ENCODE data around the gene MBTPS1. TPM values are rescaled to one million over a fixed set of nuclear protein-coding genes. Genes with fewer than 3 reads are reported as not detected.
A peak's percentile ranks its signal among the peaks of the same experiment; 100 is the strongest.

MBTPS1 gene
- total RNA-seq, 2 donors from 2014 or later = 94.4 to 114 TPM

- Mint-ChIP-seq H3K27ac (peak overlapping the region; percentile 81), H3K36me3 (ENCODE audit: low read depth) (peaks cover 9% of the 10 kb centered on the region), H3K27me3 (no peaks in the 10 kb centered on the region), H3K4me1 (peaks cover 31% of the 10 kb centered on the region), H3K4me3 (peak overlapping the region; percentile 76)
- no peak for DNase-seq
- ATAC-seq = no peak
- H3K9me3 ChIP-seq (ENCODE audit: control insufficient read depth, low read length, poor library complexity, severe bottlenecking) = no peaks in the 10 kb centered on the region
These were observed 29.1 kb downstream of the MBTPS1 start for GRCh38 chr16:84087466-84088151.

GRCh38 chr16:84087001-84087400 is 29.7 kb downstream of the MBTPS1 start:
- peaks cover 9% of the 10 kb centered on the region for H3K36me3 Mint-ChIP-seq (ENCODE audit: low read depth)
- no peak overlapping the region for H3K4me3 Mint-ChIP-seq
- H3K27me3 Mint-ChIP-seq = no peaks in the 10 kb centered on the region
- peaks cover 31% of the 10 kb centered on the region for H3K4me1 Mint-ChIP-seq
- ATAC-seq = no peak
- no peak for DNase-seq
- peak overlapping the region; percentile 81 for H3K27ac Mint-ChIP-seq
- no peaks in the 10 kb centered on the region for H3K9me3 ChIP-seq (ENCODE audit: control insufficient read depth, low read length, poor library complexity, severe bottlenecking)

DNA sequence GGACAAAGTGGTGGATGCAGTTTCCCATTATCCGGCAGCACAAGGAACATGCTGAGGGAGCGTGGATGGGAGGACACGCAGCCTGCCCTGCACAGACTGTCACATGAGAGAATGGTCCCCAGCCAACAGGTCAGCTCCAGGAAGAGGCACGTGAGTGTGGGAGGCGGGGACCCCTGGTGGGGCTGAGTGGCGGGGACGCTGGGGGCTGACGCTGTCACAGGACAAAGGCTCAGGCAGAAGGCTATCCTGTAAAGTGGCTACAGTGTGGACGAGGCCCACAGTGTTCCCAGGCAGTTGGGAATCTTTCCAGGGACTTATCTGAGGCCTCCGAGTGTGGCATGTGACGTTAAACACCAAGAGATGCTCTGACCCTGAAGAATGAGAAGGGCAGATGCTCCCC is 30.4 kb downstream of the MBTPS1 start:
- H3K36me3 Mint-ChIP-seq (ENCODE audit: low read depth) = peaks cover 7% of the 10 kb centered on the region
- ATAC-seq = no peak
- no peak overlapping the region for H3K4me3 Mint-ChIP-seq
- peaks cover 31% of the 10 kb centered on the region for H3K4me1 Mint-ChIP-seq
- H3K27ac Mint-ChIP-seq = peak overlapping the region; percentile 47
- DNase-seq = no peak
- H3K9me3 ChIP-seq (ENCODE audit: control insufficient read depth, low read length, poor library complexity, severe bottlenecking) = no peaks in the 10 kb centered on the region
- H3K27me3 Mint-ChIP-seq = no peaks in the 10 kb centered on the region

DNA sequence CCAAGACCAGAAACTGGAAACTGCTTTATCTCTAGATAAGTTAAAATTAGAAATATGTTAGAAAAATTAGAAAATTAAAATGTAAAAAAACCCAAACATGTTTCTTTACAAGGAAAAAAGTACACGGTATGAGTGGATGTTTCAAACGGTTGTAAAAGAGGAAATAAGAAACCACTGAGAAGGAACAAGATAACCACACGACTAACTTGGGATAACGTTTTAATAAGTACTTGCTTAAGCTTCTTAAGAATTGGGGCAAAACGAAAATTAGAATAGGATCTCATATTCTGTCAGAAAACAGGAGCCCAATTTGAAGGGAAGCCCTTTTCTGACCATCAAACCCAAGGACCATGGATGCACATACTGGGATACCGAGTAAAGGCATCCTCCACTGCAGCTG is 31.0 kb downstream of the MBTPS1 start:
- peaks cover 7% of the 10 kb centered on the region for H3K36me3 Mint-ChIP-seq (ENCODE audit: low read depth)
- H3K27ac Mint-ChIP-seq = peak overlapping the region; percentile 47
- no peaks in the 10 kb centered on the region for H3K9me3 ChIP-seq (ENCODE audit: control insufficient read depth, low read length, poor library complexity, severe bottlenecking)
- H3K4me1 Mint-ChIP-seq = peaks cover 31% of the 10 kb centered on the region
- no peak for DNase-seq
- no peak overlapping the region for H3K4me3 Mint-ChIP-seq
- no peak for ATAC-seq
- no peaks in the 10 kb centered on the region for H3K27me3 Mint-ChIP-seq

GRCh38 chr16:84085271-84085667 is 31.5 kb downstream of the MBTPS1 start:
- no peak for ATAC-seq
- H3K4me1 Mint-ChIP-seq = peaks cover 33% of the 10 kb centered on the region
- DNase-seq = no peak
- H3K4me3 Mint-ChIP-seq = no peak overlapping the region
- H3K27ac Mint-ChIP-seq = peak overlapping the region; percentile 16
- H3K36me3 Mint-ChIP-seq (ENCODE audit: low read depth) = peaks cover 9% of the 10 kb centered on the region
- H3K27me3 Mint-ChIP-seq = no peaks in the 10 kb centered on the region
- H3K9me3 ChIP-seq (ENCODE audit: control insufficient read depth, low read length, poor library complexity, severe bottlenecking) = no peaks in the 10 kb centered on the region

GRCh38 chr16:84084570-84085270 is 32.0 kb downstream of the MBTPS1 start:
- H3K4me3 Mint-ChIP-seq = no peak overlapping the region
- peak; percentile 41 to 55 (median 51) for DNase-seq
- H3K4me1 Mint-ChIP-seq = peaks cover 33% of the 10 kb centered on the region
- peaks cover 9% of the 10 kb centered on the region for H3K36me3 Mint-ChIP-seq (ENCODE audit: low read depth)
- H3K27me3 Mint-ChIP-seq = no peaks in the 10 kb centered on the region
- peak; percentile 87 for ATAC-seq
- H3K9me3 ChIP-seq (ENCODE audit: control insufficient read depth, low read length, poor library complexity, severe bottlenecking) = no peaks in the 10 kb centered on the region
- H3K27ac Mint-ChIP-seq = peak overlapping the region; percentile 16

GRCh38 chr16:84082835-84083569 is 33.7 kb downstream of the MBTPS1 start:
- peaks cover 21% of the 10 kb centered on the region for H3K4me1 Mint-ChIP-seq
- H3K27me3 Mint-ChIP-seq = no peaks in the 10 kb centered on the region
- H3K27ac Mint-ChIP-seq = no peak overlapping the region
- DNase-seq (no peak), ATAC-seq (no peak)
- no peaks in the 10 kb centered on the region for H3K9me3 ChIP-seq (ENCODE audit: control insufficient read depth, low read length, poor library complexity, severe bottlenecking)
- no peak overlapping the region for H3K4me3 Mint-ChIP-seq
- H3K36me3 Mint-ChIP-seq (ENCODE audit: low read depth) = peaks cover 6% of the 10 kb centered on the region

- Mint-ChIP-seq H3K4me1 (peaks cover 23% of the 10 kb centered on the region), H3K36me3 (ENCODE audit: low read depth) (peaks cover 2% of the 10 kb centered on the region)
These were observed 34.6 kb downstream of the MBTPS1 start for GRCh38 chr16:84082110-84082509.

GRCh38 chr16:84081446-84081989 is 35.2 kb downstream of the MBTPS1 start:
- Mint-ChIP-seq H3K27me3 (no peaks in the 10 kb centered on the region), H3K36me3 (ENCODE audit: low read depth) (peaks cover 2% of the 10 kb centered on the region), H3K4me1 (peaks cover 19% of the 10 kb centered on the region), H3K4me3 (no peak overlapping the region), H3K27ac (no peak overlapping the region)
- ATAC-seq (no peak), DNase-seq (no peak)
- H3K9me3 ChIP-seq (ENCODE audit: control insufficient read depth, low read length, poor library complexity, severe bottlenecking) = no peaks in the 10 kb centered on the region

More at GRCh38 chr16:84082110-84082509, 34.6 kb downstream of the MBTPS1 start:
- no peak for ATAC-seq
- H3K27ac Mint-ChIP-seq = no peak overlapping the region
- H3K27me3 Mint-ChIP-seq = no peaks in the 10 kb centered on the region
- no peaks in the 10 kb centered on the region for H3K9me3 ChIP-seq (ENCODE audit: control insufficient read depth, low read length, poor library complexity, severe bottlenecking)
- DNase-seq = no peak
- H3K4me3 Mint-ChIP-seq = no peak overlapping the region

DNA sequence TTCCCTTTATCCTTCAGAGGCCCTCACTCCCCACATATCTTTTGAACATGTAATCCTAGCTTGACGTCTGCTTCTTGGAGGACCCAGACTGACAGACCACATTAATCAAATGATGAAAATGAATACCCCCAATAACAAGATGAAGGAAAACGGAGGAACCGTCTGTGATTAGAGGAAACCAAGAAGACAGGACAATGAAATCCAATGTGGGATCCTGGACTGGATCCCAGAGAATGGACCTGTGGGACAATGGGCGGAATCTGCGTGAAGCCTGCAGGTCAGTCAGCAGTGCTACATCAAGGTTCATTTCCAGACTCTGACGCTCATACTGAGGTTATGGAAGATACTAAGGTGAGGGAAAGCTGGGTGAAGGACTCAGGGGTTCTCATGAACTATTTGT is 35.9 kb downstream of the MBTPS1 start:
- no peak for DNase-seq
- H3K27me3 Mint-ChIP-seq = no peaks in the 10 kb centered on the region
- H3K27ac Mint-ChIP-seq = no peak overlapping the region
- peaks cover 2% of the 10 kb centered on the region for H3K36me3 Mint-ChIP-seq (ENCODE audit: low read depth)
- H3K9me3 ChIP-seq (ENCODE audit: control insufficient read depth, low read length, poor library complexity, severe bottlenecking) = no peaks in the 10 kb centered on the region
- H3K4me3 Mint-ChIP-seq = no peak overlapping the region
- peaks cover 14% of the 10 kb centered on the region for H3K4me1 Mint-ChIP-seq
- ATAC-seq = no peak

- H3K36me3 Mint-ChIP-seq (ENCODE audit: low read depth) = peaks cover 4% of the 10 kb centered on the region
- DNase-seq (no peak), ATAC-seq (no peak)
- H3K4me1 Mint-ChIP-seq = peaks cover 15% of the 10 kb centered on the region
- H3K9me3 ChIP-seq (ENCODE audit: control insufficient read depth, low read length, poor library complexity, severe bottlenecking) = no peaks in the 10 kb centered on the region
- no peak overlapping the region for H3K27ac Mint-ChIP-seq
- no peaks in the 10 kb centered on the region for H3K27me3 Mint-ChIP-seq
- no peak overlapping the region for H3K4me3 Mint-ChIP-seq
These were observed 36.4 kb downstream of the MBTPS1 start for GRCh38 chr16:84080378-84080777.

- peak overlapping the region; percentile 28 for H3K4me3 Mint-ChIP-seq
- no peaks in the 10 kb centered on the region for H3K9me3 ChIP-seq (ENCODE audit: control insufficient read depth, low read length, poor library complexity, severe bottlenecking)
- H3K27ac Mint-ChIP-seq = no peak overlapping the region
- peaks cover 12% of the 10 kb centered on the region for H3K4me1 Mint-ChIP-seq
- ATAC-seq (no peak), DNase-seq (no peak)
- no peaks in the 10 kb centered on the region for H3K27me3 Mint-ChIP-seq
- peaks cover 4% of the 10 kb centered on the region for H3K36me3 Mint-ChIP-seq (ENCODE audit: low read depth)
These were observed 37.1 kb downstream of the MBTPS1 start for GRCh38 chr16:84079664-84080063.

- Mint-ChIP-seq H3K27me3 (no peaks in the 10 kb centered on the region), H3K4me3 (no peak overlapping the region), H3K4me1 (peaks cover 10% of the 10 kb centered on the region), H3K36me3 (ENCODE audit: low read depth) (peaks cover 7% of the 10 kb centered on the region), H3K27ac (peak overlapping the region; percentile 51)
- ATAC-seq (no peak), DNase-seq (no peak)
- no peaks in the 10 kb centered on the region for H3K9me3 ChIP-seq (ENCODE audit: control insufficient read depth, low read length, poor library complexity, severe bottlenecking)
These were observed 41.4 kb downstream of the MBTPS1 start for GRCh38 chr16:84075376-84075775.
